K562 (cell line): Measurements from ENCODE around the gene RAI14. TPM values are rescaled to one million over a fixed set of nuclear protein-coding genes. Genes with fewer than 3 reads are reported as not detected.

Experiments
- ARHGAP35 ChIP-seq: fragments of 450-650 bp; IDR thresholded peaks from 2 replicates; pipeline ENCODE4 v1.6.1; 2018; ENCODE audit not compliant: partially characterized antibody
- CCNT2 ChIP-seq: IDR thresholded peaks from 2 replicates; pipeline ENCODE4 v1.6.1; 2011; ENCODE audit warnings: borderline replicate concordance, low read depth, mild to moderate bottlenecking, moderate library complexity, mixed read lengths, low read length; ENCODE audit not compliant: insufficient read length; ENCODE audit errors: extremely low read depth
- FOXJ2 ChIP-seq: fragments of 200-800 bp; sonication (Bioruptor generic); IDR thresholded peaks from 2 replicates; pipeline ENCODE4 v1.6.1; 2016; ENCODE audit warnings: missing genetic modification characterization, missing compliant biosample characterization
- NUFIP1 ChIP-seq: fragments of 450-650 bp; IDR thresholded peaks from 2 replicates; pipeline ENCODE4 v1.6.1; 2018; ENCODE audit not compliant: partially characterized antibody
- PHF21A ChIP-seq: fragments of 450-650 bp; IDR thresholded peaks from 2 replicates; pipeline ENCODE4 v1.6.1; 2017; ENCODE audit warnings: low read depth, borderline replicate concordance
- PML ChIP-seq: IDR thresholded peaks from 2 replicates; pipeline ENCODE4 v1.6.1; 2012; ENCODE audit warnings: low read length, inconsistent platforms
- SAP30 ChIP-seq: fragments of 200-600 bp; sonication (generic); IDR thresholded peaks from 2 replicates; pipeline ENCODE4 v1.6.1; 2012; ENCODE audit warnings: borderline replicate concordance, low read depth, mild to moderate bottlenecking, moderate library complexity, low read length, control low read depth, inconsistent platforms; ENCODE audit not compliant: insufficient read depth, poor library complexity, severe bottlenecking
- YY1 ChIP-seq, 3 experiments: IDR thresholded peaks; 2 replicates each; pipeline ENCODE4 v1.6.1; 2011; ENCODE audit warnings: low read length in 2 of 3, mild to moderate bottlenecking in 2 of 3, moderate library complexity in 2 of 3, borderline replicate concordance in 1 of 3, control low read depth in 1 of 3, low read depth in 1 of 3; ENCODE audit not compliant: insufficient read depth in 3 of 3, insufficient replicate concordance in 2 of 3, control insufficient read depth in 1 of 3, insufficient read length in 1 of 3; ENCODE audit errors: extremely low read depth in 1 of 3
- ZEB2 ChIP-seq: fragments of 450-650 bp; IDR thresholded peaks from 2 replicates; pipeline ENCODE4 v1.6.1; 2016
- polyA plus RNA-seq, 8 experiments: library from polyadenylated mRNA; depleted of rRNA in 4 of 8; stranded (reverse) in 5 of 8; unstranded in 3 of 8; fragments of >200 nt; fragmentation: Nextera tagmentation in 2 of 8; fragmentation: Illumina TruSeq in 1 of 8; extraction: Ambion mirVana in 2 of 8; extraction: Trizol in 1 of 8; gene quantifications; 2 replicates each; pipeline versions ENCODE4 v1.2.1 to v1.2.3, GENCODE V29; 2011 to 2014; ENCODE audit warnings: inconsistent platforms in 1 of 8, missing spikeins in 1 of 8
- total RNA-seq, 7 experiments: library from RNA; depleted of rRNA in 6 of 7; stranded (reverse); fragments of >200 nt in 6 of 7; fragmentation: Illumina TruSeq in 2 of 7; extraction: Trizol in 2 of 7; gene quantifications; 2 replicates each; pipeline versions ENCODE4 v1.2.1 to v1.2.3, GENCODE V29; 2011 to 2021; ENCODE audit warnings: low replicate concordance in 1 of 7
- TF ChIP-seq, protein P1 (sequence below): fragments of 250-450 bp; sonication (Bioruptor Pico); IDR thresholded peaks from 2 replicates; pipeline ENCODE4 v1.4.0; 2020
- TF ChIP-seq, protein P2 (sequence below), 2 experiments: fragments of 450-650 bp; conservative IDR thresholded peaks; 2 replicates each; pipeline ENCODE4 v1.6.1; 2017; ENCODE audit warnings: mild to moderate bottlenecking in 2 of 2, moderate library complexity in 2 of 2
- TF ChIP-seq, protein P3 (sequence below): sonication (generic); formaldehyde crosslinking; IDR thresholded peaks from 2 replicates; pipeline ENCODE4 v1.8.0; 2022; ENCODE audit warnings: mild to moderate bottlenecking, missing genetic modification reagents

Gene RAI14
- total and polyA plus RNA-seq, 9 of the 15 experiments (the other 6 are each of a cell fraction or from before 2014, with no cell fraction given) = 11.3 to 82.5 (median 34.8) TPM

DNA sequence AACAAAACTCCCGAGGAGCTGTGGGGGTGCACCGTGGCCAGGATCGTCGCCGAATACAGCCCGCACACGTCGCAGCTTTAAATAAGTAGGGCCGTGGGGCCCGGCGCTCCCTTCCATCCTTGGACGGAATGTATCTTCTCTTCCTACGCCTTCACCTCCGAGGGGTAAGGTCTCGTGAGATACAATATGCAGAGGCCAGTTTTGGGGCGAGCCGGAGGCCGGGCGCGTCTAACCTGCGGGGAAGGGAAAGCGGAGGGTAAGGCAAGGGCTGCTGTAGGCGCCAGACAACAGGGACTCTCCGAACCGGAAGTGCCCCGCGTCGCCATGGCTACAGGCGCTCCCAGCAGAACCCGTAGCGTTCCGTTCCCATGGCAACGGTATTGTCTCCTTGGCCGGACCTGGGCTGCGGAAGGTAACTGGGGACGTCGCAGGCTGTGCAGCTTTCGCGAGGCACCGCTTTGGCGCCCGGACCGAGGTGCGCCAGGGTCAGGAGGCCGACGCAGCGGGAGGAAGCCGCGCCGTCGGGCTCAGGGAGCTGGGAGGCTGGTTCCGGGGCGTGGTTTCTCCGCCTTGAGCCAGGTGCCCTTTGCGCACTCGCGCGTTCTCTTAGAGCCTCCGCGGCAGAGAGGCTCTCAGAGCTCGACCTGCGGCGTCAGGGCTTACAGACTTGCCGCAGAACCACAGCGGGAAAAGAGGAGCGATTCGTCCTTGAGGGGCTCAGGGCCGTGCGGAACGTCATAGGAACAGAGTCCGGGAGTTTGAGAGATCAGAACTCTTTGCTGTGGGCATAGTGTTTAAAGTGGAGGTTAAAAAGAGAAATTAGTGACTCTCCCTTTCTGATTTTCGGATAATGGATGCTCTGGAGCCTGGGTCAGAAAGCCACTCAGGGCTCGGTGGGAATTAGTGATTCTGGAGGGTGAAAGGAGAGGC, 182.9 kb downstream of the RAI14 start, which contains the start of gene TTC23L (continued):
- TF ChIP-seq YY1 (IDR thresholded peaks at IDR 0.05; ENCODE audit: borderline replicate concordance in 1 of 3, control insufficient read depth in 1 of 3, extremely low read depth in 1 of 3, insufficient read depth in 3 of 3, insufficient read length in 1 of 3, insufficient replicate concordance in 2 of 3, low read depth in 1 of 3, low read length in 2 of 3) (peak in 2 of 3 experiments; percentile 27 to 36), CCNT2 (peak; percentile 49), ARHGAP35 (no peak), ZEB2 (peak; percentile 56; the same call in 1 of the 2 replicates), PML (peak; percentile 20; the same call in 1 of the 2 replicates), SAP30 (peak; percentile 80), NUFIP1 (no peak), FOXJ2 (tag) (0 out of 2 replicates have a peak, but pooled peaks have one; percentile 58), PHF21A (no peak)
- TF ChIP-seq, protein P1, sequence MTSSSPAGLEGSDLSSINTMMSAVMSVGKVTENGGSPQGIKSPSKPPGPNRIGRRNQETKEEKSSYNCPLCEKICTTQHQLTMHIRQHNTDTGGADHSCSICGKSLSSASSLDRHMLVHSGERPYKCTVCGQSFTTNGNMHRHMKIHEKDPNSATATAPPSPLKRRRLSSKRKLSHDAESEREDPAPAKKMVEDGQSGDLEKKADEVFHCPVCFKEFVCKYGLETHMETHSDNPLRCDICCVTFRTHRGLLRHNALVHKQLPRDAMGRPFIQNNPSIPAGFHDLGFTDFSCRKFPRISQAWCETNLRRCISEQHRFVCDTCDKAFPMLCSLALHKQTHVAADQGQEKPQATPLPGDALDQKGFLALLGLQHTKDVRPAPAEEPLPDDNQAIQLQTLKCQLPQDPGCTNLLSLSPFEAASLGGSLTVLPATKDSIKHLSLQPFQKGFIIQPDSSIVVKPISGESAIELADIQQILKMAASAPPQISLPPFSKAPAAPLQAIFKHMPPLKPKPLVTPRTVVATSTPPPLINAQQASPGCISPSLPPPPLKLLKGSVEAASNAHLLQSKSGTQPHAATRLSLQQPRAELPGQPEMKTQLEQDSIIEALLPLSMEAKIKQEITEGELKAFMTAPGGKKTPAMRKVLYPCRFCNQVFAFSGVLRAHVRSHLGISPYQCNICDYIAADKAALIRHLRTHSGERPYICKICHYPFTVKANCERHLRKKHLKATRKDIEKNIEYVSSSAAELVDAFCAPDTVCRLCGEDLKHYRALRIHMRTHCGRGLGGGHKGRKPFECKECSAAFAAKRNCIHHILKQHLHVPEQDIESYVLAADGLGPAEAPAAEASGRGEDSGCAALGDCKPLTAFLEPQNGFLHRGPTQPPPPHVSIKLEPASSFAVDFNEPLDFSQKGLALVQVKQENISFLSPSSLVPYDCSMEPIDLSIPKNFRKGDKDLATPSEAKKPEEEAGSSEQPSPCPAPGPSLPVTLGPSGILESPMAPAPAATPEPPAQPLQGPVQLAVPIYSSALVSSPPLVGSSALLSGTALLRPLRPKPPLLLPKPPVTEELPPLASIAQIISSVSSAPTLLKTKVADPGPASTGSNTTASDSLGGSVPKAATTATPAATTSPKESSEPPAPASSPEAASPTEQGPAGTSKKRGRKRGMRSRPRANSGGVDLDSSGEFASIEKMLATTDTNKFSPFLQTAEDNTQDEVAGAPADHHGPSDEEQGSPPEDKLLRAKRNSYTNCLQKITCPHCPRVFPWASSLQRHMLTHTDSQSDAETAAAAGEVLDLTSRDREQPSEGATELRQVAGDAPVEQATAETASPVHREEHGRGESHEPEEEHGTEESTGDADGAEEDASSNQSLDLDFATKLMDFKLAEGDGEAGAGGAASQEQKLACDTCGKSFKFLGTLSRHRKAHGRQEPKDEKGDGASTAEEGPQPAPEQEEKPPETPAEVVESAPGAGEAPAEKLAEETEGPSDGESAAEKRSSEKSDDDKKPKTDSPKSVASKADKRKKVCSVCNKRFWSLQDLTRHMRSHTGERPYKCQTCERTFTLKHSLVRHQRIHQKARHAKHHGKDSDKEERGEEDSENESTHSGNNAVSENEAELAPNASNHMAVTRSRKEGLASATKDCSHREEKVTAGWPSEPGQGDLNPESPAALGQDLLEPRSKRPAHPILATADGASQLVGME (CRISPR knock-in tag) = 0 out of 2 replicates have a peak, but pooled peaks have one; percentile 20
- TF ChIP-seq, protein P2, sequence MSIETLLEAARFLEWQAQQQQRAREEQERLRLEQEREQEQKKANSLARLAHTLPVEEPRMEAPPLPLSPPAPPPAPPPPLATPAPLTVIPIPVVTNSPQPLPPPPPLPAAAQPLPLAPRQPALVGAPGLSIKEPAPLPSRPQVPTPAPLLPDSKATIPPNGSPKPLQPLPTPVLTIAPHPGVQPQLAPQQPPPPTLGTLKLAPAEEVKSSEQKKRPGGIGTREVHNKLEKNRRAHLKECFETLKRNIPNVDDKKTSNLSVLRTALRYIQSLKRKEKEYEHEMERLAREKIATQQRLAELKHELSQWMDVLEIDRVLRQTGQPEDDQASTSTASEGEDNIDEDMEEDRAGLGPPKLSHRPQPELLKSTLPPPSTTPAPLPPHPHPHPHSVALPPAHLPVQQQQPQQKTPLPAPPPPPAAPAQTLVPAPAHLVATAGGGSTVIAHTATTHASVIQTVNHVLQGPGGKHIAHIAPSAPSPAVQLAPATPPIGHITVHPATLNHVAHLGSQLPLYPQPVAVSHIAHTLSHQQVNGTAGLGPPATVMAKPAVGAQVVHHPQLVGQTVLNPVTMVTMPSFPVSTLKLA (conservative IDR thresholded peaks at IDR 0.05) = peak; percentile 29 to 85; a peak in 2 of 4 replicates
- TF ChIP-seq, protein P3, sequence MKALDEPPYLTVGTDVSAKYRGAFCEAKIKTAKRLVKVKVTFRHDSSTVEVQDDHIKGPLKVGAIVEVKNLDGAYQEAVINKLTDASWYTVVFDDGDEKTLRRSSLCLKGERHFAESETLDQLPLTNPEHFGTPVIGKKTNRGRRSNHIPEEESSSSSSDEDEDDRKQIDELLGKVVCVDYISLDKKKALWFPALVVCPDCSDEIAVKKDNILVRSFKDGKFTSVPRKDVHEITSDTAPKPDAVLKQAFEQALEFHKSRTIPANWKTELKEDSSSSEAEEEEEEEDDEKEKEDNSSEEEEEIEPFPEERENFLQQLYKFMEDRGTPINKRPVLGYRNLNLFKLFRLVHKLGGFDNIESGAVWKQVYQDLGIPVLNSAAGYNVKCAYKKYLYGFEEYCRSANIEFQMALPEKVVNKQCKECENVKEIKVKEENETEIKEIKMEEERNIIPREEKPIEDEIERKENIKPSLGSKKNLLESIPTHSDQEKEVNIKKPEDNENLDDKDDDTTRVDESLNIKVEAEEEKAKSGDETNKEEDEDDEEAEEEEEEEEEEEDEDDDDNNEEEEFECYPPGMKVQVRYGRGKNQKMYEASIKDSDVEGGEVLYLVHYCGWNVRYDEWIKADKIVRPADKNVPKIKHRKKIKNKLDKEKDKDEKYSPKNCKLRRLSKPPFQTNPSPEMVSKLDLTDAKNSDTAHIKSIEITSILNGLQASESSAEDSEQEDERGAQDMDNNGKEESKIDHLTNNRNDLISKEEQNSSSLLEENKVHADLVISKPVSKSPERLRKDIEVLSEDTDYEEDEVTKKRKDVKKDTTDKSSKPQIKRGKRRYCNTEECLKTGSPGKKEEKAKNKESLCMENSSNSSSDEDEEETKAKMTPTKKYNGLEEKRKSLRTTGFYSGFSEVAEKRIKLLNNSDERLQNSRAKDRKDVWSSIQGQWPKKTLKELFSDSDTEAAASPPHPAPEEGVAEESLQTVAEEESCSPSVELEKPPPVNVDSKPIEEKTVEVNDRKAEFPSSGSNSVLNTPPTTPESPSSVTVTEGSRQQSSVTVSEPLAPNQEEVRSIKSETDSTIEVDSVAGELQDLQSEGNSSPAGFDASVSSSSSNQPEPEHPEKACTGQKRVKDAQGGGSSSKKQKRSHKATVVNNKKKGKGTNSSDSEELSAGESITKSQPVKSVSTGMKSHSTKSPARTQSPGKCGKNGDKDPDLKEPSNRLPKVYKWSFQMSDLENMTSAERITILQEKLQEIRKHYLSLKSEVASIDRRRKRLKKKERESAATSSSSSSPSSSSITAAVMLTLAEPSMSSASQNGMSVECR = peak; percentile 95
